B cell (primary cell): ENCODE data around the gene LCOR. TPM values are rescaled to one million over a fixed set of nuclear protein-coding genes. Genes with fewer than 3 reads are reported as not detected.

Experiments
- ATAC-seq: fragments of 200-7000 bp; cut with Tn5 transposase; one replicate; pipeline ENCODE4 v1.10.0; 2021; ENCODE audit warnings: low read depth, mild to moderate bottlenecking, moderate number of reproducible peaks, moderate library complexity
- CTCF ChIA-PET: fragments of 350-600 bp; sonication (Branson Sonifier 250); formaldehyde crosslinking; loops from one replicate; lab custom pipeline; 2021; ENCODE audit warnings: antibody characterized with exemption, inconsistent platforms; lab: Charles Lee
- POLR2A ChIA-PET: fragments of 350-600 bp; sonication (Branson Sonifier 250); formaldehyde crosslinking; loops from one replicate; lab custom pipeline; 2021; ENCODE audit warnings: antibody characterized with exemption; lab: Charles Lee
- DNase-seq: peaks from one replicate; pipeline ENCODE4 v3.0.0; 2013
- H2AFZ ChIP-seq: 2 replicates; pipeline ENCODE4 v1.6.1; 2012; ENCODE audit warnings: mild to moderate bottlenecking, low read depth, low read length; ENCODE audit not compliant: insufficient read depth, poor library complexity, severe bottlenecking
- H3K27ac ChIP-seq, 2 donors: 1 replicate in 1 of 2; 2 replicates in 1 of 2; pipeline ENCODE4 v1.5.1; 2012 to 2013; ENCODE audit warnings: low read length in 2 of 2, mild to moderate bottlenecking in 2 of 2, moderate library complexity in 1 of 2
- H3K27me3 ChIP-seq, 4 experiments: fragments of 200-600 bp in 1 of 4; sonication (generic) in 1 of 4; replicated peaks in 1 of 4; 1 replicate in 2 of 4; 2 replicates in 2 of 4; pipeline versions ENCODE4 v1.6.1 to v1.7.0; 2013 to 2016; ENCODE audit warnings: low read length in 3 of 4, mild to moderate bottlenecking in 2 of 4, mixed read lengths in 1 of 4, moderate library complexity in 1 of 4; ENCODE audit not compliant: insufficient read depth in 4 of 4, control insufficient read depth in 3 of 4; ENCODE audit errors: control extremely low read depth in 1 of 4
- H3K36me3 ChIP-seq, 2 experiments: replicated peaks in 1 of 2; 1 replicate in 1 of 2; 2 replicates in 1 of 2; pipeline versions ENCODE4 v1.6.1 to v1.7.1; 2013; ENCODE audit warnings: low read length in 1 of 2; ENCODE audit not compliant: insufficient read depth in 2 of 2, control insufficient read depth in 1 of 2; ENCODE audit errors: control extremely low read depth in 1 of 2, extremely low read depth in 1 of 2
- H3K4me1 ChIP-seq, 2 donors: fragments of 200-600 bp in 1 of 2; sonication (generic) in 1 of 2; 1 replicate in 1 of 2; 2 replicates in 1 of 2; pipeline versions ENCODE4 v1.5.1 to v1.6.1; 2013 to 2017; ENCODE audit warnings: low read length in 2 of 2; ENCODE audit not compliant: control insufficient read depth in 2 of 2, insufficient read depth in 2 of 2
- H3K4me2 ChIP-seq: replicated peaks from 2 replicates; pipeline ENCODE3; 2012; ENCODE audit warnings: mild to moderate bottlenecking, low read depth, low read length; ENCODE audit not compliant: poor library complexity, severe bottlenecking
- H3K4me3 ChIP-seq, 5 experiments: fragments of 200-600 bp in 1 of 5; sonication (generic) in 1 of 5; 1 replicate in 3 of 5; 2 replicates in 2 of 5; pipeline versions ENCODE4 v1.5.1 to v1.7.0; 2011 to 2016; ENCODE audit warnings: low read length in 4 of 5, mild to moderate bottlenecking in 4 of 5, low read depth in 2 of 5, control low read depth in 1 of 5, moderate library complexity in 1 of 5; ENCODE audit not compliant: insufficient read depth in 1 of 5; ENCODE audit errors: control extremely low read depth in 1 of 5, extremely low read depth in 1 of 5
- H3K79me2 ChIP-seq: fragments of 200-600 bp; sonication (generic); one replicate; pipeline ENCODE4 v1.6.0; 2016; ENCODE audit warnings: low read length; ENCODE audit not compliant: control insufficient read depth, insufficient read depth
- H3K9ac ChIP-seq: fragments of 200-600 bp; sonication (generic); 2 replicates; pipeline ENCODE4 v1.6.1; 2017; ENCODE audit warnings: mild to moderate bottlenecking, low read length, moderate library complexity
- H3K9me3 ChIP-seq, 3 donors: one replicate each; pipeline versions ENCODE4 v1.6.1 to v1.7.1; 2013; ENCODE audit warnings: low read length in 2 of 3; ENCODE audit not compliant: control insufficient read depth in 2 of 3, insufficient read depth in 1 of 3; ENCODE audit errors: control extremely low read depth in 1 of 3
- H4K20me1 ChIP-seq: 2 replicates; pipeline ENCODE4 v1.6.0; 2012; ENCODE audit warnings: mild to moderate bottlenecking, low read length; ENCODE audit not compliant: insufficient read depth, control insufficient read depth, poor library complexity, severe bottlenecking
- H3K27ac Mint-ChIP-seq: one replicate; pipeline ENCODE4 v1.8.0; 2021; ENCODE audit warnings: mixed read lengths
- H3K27me3 Mint-ChIP-seq: one replicate; pipeline ENCODE4 v1.8.0; 2021; ENCODE audit warnings: mixed read lengths
- H3K4me1 Mint-ChIP-seq: one replicate; pipeline ENCODE4 v1.8.0; 2021; ENCODE audit warnings: mixed read lengths
- H3K4me3 Mint-ChIP-seq: one replicate; pipeline ENCODE4 v1.8.0; 2021; ENCODE audit warnings: mixed read lengths
- H3K9me3 Mint-ChIP-seq: one replicate; pipeline ENCODE4 v1.8.0; 2022; ENCODE audit warnings: mixed read lengths; ENCODE audit not compliant: insufficient read depth
- EZH2 ChIP-seq: IDR thresholded peaks from 2 replicates; pipeline ENCODE4 v1.6.1; 2012; ENCODE audit warnings: borderline replicate concordance, low read depth, mild to moderate bottlenecking, moderate library complexity, low read length; ENCODE audit not compliant: insufficient read depth, poor library complexity, severe bottlenecking
- WGBS: methylation state at CpG from one replicate; pipeline ENCODE4 v1.1.5; 2013; ENCODE audit warnings: missing lambda C conversion rate; ENCODE audit not compliant: insufficient coverage; 5-methylcytosine and 5-hydroxymethylcytosine counted together
- intact Hi-C: fragments of 100-400 bp; cut with micrococcal nuclease; formaldehyde crosslinking; loops from one replicate; pipeline ENCODE4 v1.10.0; 2022
- polyA plus RNA-seq: library from polyadenylated mRNA; depleted of rRNA; stranded (reverse); fragments of >200 nt; gene quantifications from 2 replicates; pipeline ENCODE4 v1.2.3, GENCODE V29; 2012
- total RNA-seq, 2 donors: library from RNA; stranded (reverse); fragments of 120-200 nt in 1 of 2; gene quantifications; 1 replicate in 1 of 2; 2 replicates in 1 of 2; pipeline versions ENCODE4 v1.2.3 to v1.2.4, GENCODE V29; 2013 to 2022
- TF ChIP-seq, protein P1 (sequence below): fragments of 200-600 bp; IDR thresholded peaks from one replicate; pipeline ENCODE4 v1.8.0; 2022; ENCODE audit warnings: antibody characterized with exemption, mild to moderate bottlenecking

Gene LCOR
- total and polyA plus RNA-seq, 2 donors (not counting 1 experiment from before 2014, with no cell fraction given): 5.1 to 70.0 TPM

DNA sequence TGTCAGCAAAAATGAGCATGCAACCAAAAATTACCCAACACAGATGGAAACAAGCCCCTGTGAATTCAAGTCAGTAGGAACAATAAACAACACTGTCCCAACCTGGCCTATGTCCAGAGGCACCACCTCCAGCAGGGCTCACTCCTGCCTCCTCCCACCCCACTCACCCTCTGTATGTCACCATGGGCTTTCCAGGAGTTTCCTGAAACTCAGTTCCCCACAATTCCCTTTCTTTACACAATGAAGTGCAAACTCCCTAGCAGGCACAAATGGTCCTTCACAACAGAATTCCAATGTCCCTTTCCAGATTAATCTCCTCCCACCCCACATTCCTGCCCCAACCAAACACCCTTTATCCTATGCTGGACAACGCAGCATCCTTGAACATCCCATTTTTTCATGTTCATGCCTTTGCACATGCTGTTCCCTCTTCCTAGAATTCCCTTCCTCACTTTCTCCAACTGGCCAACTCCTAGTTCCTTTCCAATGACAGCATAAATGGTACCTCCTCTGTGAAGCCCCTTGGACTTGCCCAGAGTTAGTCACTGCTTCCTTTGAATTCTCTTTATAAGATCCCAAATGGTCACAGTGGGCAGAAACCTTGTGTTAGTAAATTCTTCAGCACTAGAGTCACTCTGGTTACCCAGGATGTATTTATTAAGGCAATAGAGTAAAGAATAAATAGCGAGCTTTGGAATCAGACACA is 196.2 kb downstream of the LCOR start:
- Histone ChIP-seq H3K27ac (no peak overlapping the region), H4K20me1 (no peaks in the 10 kb centered on the region), H3K4me3 (no peak overlapping the region), H3K79me2 (no peaks in the 10 kb centered on the region), H3K27me3 (no peaks in the 10 kb centered on the region), H2AFZ (no peak overlapping the region), H3K4me1 (peaks cover 0 to 4% of the 10 kb centered on the region in 2 donors), H3K4me2 (no peak overlapping the region), H3K9ac (no peak overlapping the region), H3K36me3 (no peaks in the 10 kb centered on the region), H3K9me3 (no peaks in the 10 kb centered on the region)
- ChIA-PET POLR2A (no interaction called here), CTCF (interaction anchor here (0.6 to 1.8 kb wide), 8 partner anchors 9 to 632 kb away, joined by 3 to 7 read pairs (median 4); no protein-coding TSS in a partner anchor)
- intact Hi-C loops: loop anchor here (10.0 kb wide), 1 partner anchor 263 kb away; no protein-coding TSS in a partner anchor
- no peak overlapping the region for H3K27ac Mint-ChIP-seq
- 100% methylated on average over 1 of the region's 2 CpGs for WGBS
- no peak for DNase-seq
- H3K4me3 Mint-ChIP-seq: no peak overlapping the region
- H3K9me3 Mint-ChIP-seq: no peaks in the 10 kb centered on the region
- peaks cover 3% of the 10 kb centered on the region for H3K4me1 Mint-ChIP-seq
- TF ChIP-seq EZH2: no peak
- TF ChIP-seq, protein P1, sequence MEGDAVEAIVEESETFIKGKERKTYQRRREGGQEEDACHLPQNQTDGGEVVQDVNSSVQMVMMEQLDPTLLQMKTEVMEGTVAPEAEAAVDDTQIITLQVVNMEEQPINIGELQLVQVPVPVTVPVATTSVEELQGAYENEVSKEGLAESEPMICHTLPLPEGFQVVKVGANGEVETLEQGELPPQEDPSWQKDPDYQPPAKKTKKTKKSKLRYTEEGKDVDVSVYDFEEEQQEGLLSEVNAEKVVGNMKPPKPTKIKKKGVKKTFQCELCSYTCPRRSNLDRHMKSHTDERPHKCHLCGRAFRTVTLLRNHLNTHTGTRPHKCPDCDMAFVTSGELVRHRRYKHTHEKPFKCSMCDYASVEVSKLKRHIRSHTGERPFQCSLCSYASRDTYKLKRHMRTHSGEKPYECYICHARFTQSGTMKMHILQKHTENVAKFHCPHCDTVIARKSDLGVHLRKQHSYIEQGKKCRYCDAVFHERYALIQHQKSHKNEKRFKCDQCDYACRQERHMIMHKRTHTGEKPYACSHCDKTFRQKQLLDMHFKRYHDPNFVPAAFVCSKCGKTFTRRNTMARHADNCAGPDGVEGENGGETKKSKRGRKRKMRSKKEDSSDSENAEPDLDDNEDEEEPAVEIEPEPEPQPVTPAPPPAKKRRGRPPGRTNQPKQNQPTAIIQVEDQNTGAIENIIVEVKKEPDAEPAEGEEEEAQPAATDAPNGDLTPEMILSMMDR: no peak
- H3K27me3 Mint-ChIP-seq: peaks cover 5% of the 10 kb centered on the region
- ATAC-seq: no peak

DNA sequence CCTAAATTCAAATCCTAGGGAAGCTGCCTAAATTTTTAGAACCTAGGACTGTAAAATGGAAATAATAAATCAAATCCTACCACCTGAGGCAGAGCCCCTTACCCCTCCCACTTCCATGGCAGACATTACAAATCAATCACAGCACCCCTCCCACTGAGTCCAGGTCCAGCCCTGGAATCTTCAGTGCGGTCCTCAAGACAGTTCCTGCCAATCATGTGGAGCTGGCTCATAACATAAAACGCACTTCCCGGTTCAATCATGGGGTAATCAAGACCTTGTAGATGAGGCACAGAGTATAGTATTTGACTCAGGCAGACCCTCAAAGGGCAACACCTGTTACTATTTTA is 196.7 kb downstream of the LCOR start:
- Histone ChIP-seq H3K4me2 (no peak overlapping the region), H2AFZ (no peak overlapping the region), H3K36me3 (no peaks in the 10 kb centered on the region), H3K27me3 (no peaks in the 10 kb centered on the region), H3K4me1 (peaks cover 0 to 4% of the 10 kb centered on the region in 2 donors), H4K20me1 (no peaks in the 10 kb centered on the region), H3K27ac (no peak overlapping the region), H3K79me2 (no peaks in the 10 kb centered on the region), H3K4me3 (no peak overlapping the region), H3K9ac (no peak overlapping the region), H3K9me3 (no peaks in the 10 kb centered on the region)
- 100% methylated on average over 3 of the region's 3 CpGs for WGBS
- DNase-seq (no peak), ATAC-seq (no peak)
- H3K27me3 Mint-ChIP-seq: peaks cover 5% of the 10 kb centered on the region
- no peaks in the 10 kb centered on the region for H3K9me3 Mint-ChIP-seq
- ChIA-PET CTCF (interaction anchor here (1.0 kb wide), 1 partner anchor 9 kb away, joined by 4 read pairs; no protein-coding TSS in a partner anchor), POLR2A (no interaction called here)
- H3K4me3 Mint-ChIP-seq: no peak overlapping the region
- H3K27ac Mint-ChIP-seq: no peak overlapping the region
- TF ChIP-seq EZH2: no peak
- TF ChIP-seq, protein P1: no peak
- intact Hi-C loops: loop anchor here (10.0 kb wide), 1 partner anchor 264 kb away; no protein-coding TSS in a partner anchor
- H3K4me1 Mint-ChIP-seq: peaks cover 3% of the 10 kb centered on the region
